Neural cell (in vitro differentiated cells): ENCODE results near the gene SLC7A6OS. TPM values are rescaled to one million over a fixed set of nuclear protein-coding genes. Genes with fewer than 3 reads are reported as not detected.

Experiments
- H2AFZ ChIP-seq: fragments of 200-600, 300-800 bp; sonication (generic), shearing (Covaris generic); 2 replicates; pipeline ENCODE4 v1.6.0; 2014; ENCODE audit warnings: low read depth, mild to moderate bottlenecking, antibody characterized with exemption, low read length, moderate library complexity
- H3F3A ChIP-seq: fragments of 200-600 bp; shearing (Covaris generic); 2 replicates; pipeline ENCODE4 v1.6.1; 2016; ENCODE audit warnings: mild to moderate bottlenecking, moderate library complexity, mixed read lengths, antibody characterized with exemption, low read length; ENCODE audit not compliant: insufficient read depth, poor library complexity, severe bottlenecking
- H3K27ac ChIP-seq: fragments of 200-600, 300-800 bp; sonication (generic), shearing (Covaris generic); 2 replicates; pipeline ENCODE4 v1.5.1; 2014; ENCODE audit warnings: mild to moderate bottlenecking, low read length, moderate library complexity
- H3K27me3 ChIP-seq: fragments of 300-800, 200-600 bp; sonication (generic), shearing (Covaris generic); 2 replicates; pipeline ENCODE4 v1.6.0; 2014; ENCODE audit warnings: mild to moderate bottlenecking, low read depth, low read length, moderate library complexity; ENCODE audit not compliant: insufficient read depth
- H3K36me3 ChIP-seq: fragments of 300-800, 200-600 bp; sonication (generic), shearing (Covaris generic); 2 replicates; pipeline ENCODE4 v1.5.1; 2014; ENCODE audit warnings: mild to moderate bottlenecking, antibody characterized with exemption, low read length, moderate library complexity; ENCODE audit not compliant: insufficient read depth
- H3K4me2 ChIP-seq: fragments of 300-800, 200-600 bp; sonication (generic), shearing (Covaris generic); 2 replicates; pipeline ENCODE4 v1.6.0; 2014; ENCODE audit warnings: mild to moderate bottlenecking, low read length
- H3K4me3 ChIP-seq: fragments of 300-800, 200-600 bp; sonication (generic), shearing (Covaris generic); 2 replicates; pipeline ENCODE4 v1.5.1; 2014; ENCODE audit warnings: mild to moderate bottlenecking, low read length, moderate library complexity
- H3K79me2 ChIP-seq: fragments of 200-600 bp; shearing (Covaris generic); replicated peaks from 2 replicates; pipeline ENCODE4 v1.6.0; 2014; ENCODE audit warnings: mild to moderate bottlenecking, low read length, moderate library complexity; ENCODE audit not compliant: insufficient read depth
- H3K9ac ChIP-seq: fragments of 300-800, 200-600 bp; sonication (generic), shearing (Covaris generic); 2 replicates; pipeline ENCODE4 v1.6.1; 2016; ENCODE audit warnings: mild to moderate bottlenecking, low read length, mixed read lengths
- H3K9me2 ChIP-seq: fragments of 200-600 bp; shearing (Covaris generic); 2 replicates; pipeline ENCODE4 v1.6.1; 2016; ENCODE audit warnings: mild to moderate bottlenecking, low read length, mixed read lengths; ENCODE audit not compliant: insufficient read depth
- H3K9me3 ChIP-seq: fragments of 200-600, 300-800 bp; sonication (generic), shearing (Covaris generic); 2 replicates; pipeline ENCODE4 v1.6.1; 2016; ENCODE audit warnings: mild to moderate bottlenecking, mixed run types, low read length, moderate library complexity, mixed read lengths
- H4K20me1 ChIP-seq: fragments of 200-600 bp; shearing (Covaris generic); 2 replicates; pipeline ENCODE4 v1.6.1; 2016; ENCODE audit warnings: mild to moderate bottlenecking, mixed run types; ENCODE audit not compliant: insufficient read depth
- CTCF ChIP-seq: fragments of 450-650 bp; IDR thresholded peaks from 2 replicates; pipeline ENCODE4 v1.5.1; 2014; ENCODE audit warnings: antibody characterized with exemption, mild to moderate bottlenecking, moderate library complexity; ENCODE audit not compliant: poor library complexity, severe bottlenecking
- EP300 ChIP-seq: fragments of 450-650 bp; conservative IDR thresholded peaks from 2 replicates; pipeline ENCODE4 v1.6.1; 2014; ENCODE audit warnings: antibody characterized with exemption, mild to moderate bottlenecking, moderate library complexity; ENCODE audit not compliant: poor library complexity, severe bottlenecking
- EZH2 ChIP-seq: fragments of 200-600, 300-800 bp; shearing (Covaris generic), sonication (generic); IDR thresholded peaks from 2 replicates; pipeline ENCODE4 v1.6.1; 2014; ENCODE audit warnings: antibody characterized with exemption, low read length, borderline replicate concordance, mild to moderate bottlenecking; ENCODE audit not compliant: insufficient read depth, poor library complexity, severe bottlenecking
- MXI1 ChIP-seq: fragments of 450-650 bp; conservative IDR thresholded peaks from 2 replicates; pipeline ENCODE4 v1.6.1; 2014; ENCODE audit warnings: antibody characterized with exemption, mild to moderate bottlenecking; ENCODE audit not compliant: poor library complexity, severe bottlenecking
- POLR2AphosphoS5 ChIP-seq: IDR thresholded peaks from 2 replicates; pipeline ENCODE4 v1.6.1; 2012
- RAD21 ChIP-seq: fragments of 450-650 bp; conservative IDR thresholded peaks from 2 replicates; pipeline ENCODE4 v1.6.1; 2014; ENCODE audit warnings: antibody characterized with exemption, mild to moderate bottlenecking, moderate library complexity
- REST ChIP-seq: IDR thresholded peaks from 2 replicates; pipeline ENCODE4 v1.6.1; 2012; ENCODE audit warnings: borderline replicate concordance
- SMC3 ChIP-seq: fragments of 450-650 bp; conservative IDR thresholded peaks from 2 replicates; pipeline ENCODE4 v1.6.1; 2014; ENCODE audit warnings: antibody characterized with exemption, mild to moderate bottlenecking, moderate library complexity; ENCODE audit not compliant: poor library complexity
- TAF1 ChIP-seq: IDR thresholded peaks from 2 replicates; pipeline ENCODE4 v1.6.1; 2012; ENCODE audit warnings: low read depth
- polyA plus RNA-seq: library from polyadenylated mRNA; depleted of rRNA; stranded (reverse); fragments of >200 nt; gene quantifications from 2 replicates; pipeline ENCODE4 v1.2.3, GENCODE V29; 2014

The SLC7A6OS gene
- polyA plus RNA-seq, 1 donor from 2014 or later, result 21.3 TPM

- no peaks in the 10 kb centered on the region for H3K9me2 ChIP-seq
- no peaks in the 10 kb centered on the region for H3K27me3 ChIP-seq
- H3K79me2 ChIP-seq, result no peaks in the 10 kb centered on the region
- H3K36me3 ChIP-seq, result no peaks in the 10 kb centered on the region
- H3K9me3 ChIP-seq, result no peaks in the 10 kb centered on the region
- no peak for TF ChIP-seq RAD21
- no peak for TF ChIP-seq POLR2AphosphoS5
- TF ChIP-seq EP300, result no peak
- no peak for TF ChIP-seq REST
- TF ChIP-seq TAF1, result no peak
- TF ChIP-seq CTCF, result no peak
- no peak for TF ChIP-seq EZH2
- TF ChIP-seq SMC3, result no peak
- TF ChIP-seq MXI1, result no peak
- no peak overlapping the region for H3K4me3 ChIP-seq
- H4K20me1 ChIP-seq, result no peaks in the 10 kb centered on the region
- no peak overlapping the region for H3K9ac ChIP-seq
- no peak overlapping the region for H3K27ac ChIP-seq
- H3F3A ChIP-seq, result no peaks in the 10 kb centered on the region
- no peak overlapping the region for H2AFZ ChIP-seq
- H3K4me2 ChIP-seq, result no peak overlapping the region
These were observed 32.4 kb upstream of the SLC7A6OS start for GRCh38 chr16:68343137-68343536.

GRCh38 chr16:68342620-68343019 lies 31.9 kb upstream of the SLC7A6OS start:
- Histone ChIP-seq H3K9me3 (no peaks in the 10 kb centered on the region), H3K9ac (no peak overlapping the region), H3K36me3 (no peaks in the 10 kb centered on the region), H3K79me2 (no peaks in the 10 kb centered on the region), H2AFZ (no peak overlapping the region), H3K27ac (no peak overlapping the region), H3F3A (no peaks in the 10 kb centered on the region), H3K4me2 (no peak overlapping the region), H3K27me3 (no peaks in the 10 kb centered on the region), H4K20me1 (no peaks in the 10 kb centered on the region), H3K9me2 (no peaks in the 10 kb centered on the region), H3K4me3 (no peak overlapping the region)
- TF ChIP-seq POLR2AphosphoS5 (no peak), EZH2 (no peak), TAF1 (no peak)

GRCh38 chr16:68339214-68339613 lies 28.5 kb upstream of the SLC7A6OS start:
- Histone ChIP-seq H3K79me2 (no peaks in the 10 kb centered on the region), H3F3A (no peaks in the 10 kb centered on the region), H3K9ac (no peak overlapping the region), H3K9me2 (no peaks in the 10 kb centered on the region), H2AFZ (no peak overlapping the region), H3K9me3 (no peaks in the 10 kb centered on the region), H3K4me3 (no peak overlapping the region), H3K36me3 (no peaks in the 10 kb centered on the region), H4K20me1 (no peaks in the 10 kb centered on the region), H3K27ac (no peak overlapping the region), H3K27me3 (no peaks in the 10 kb centered on the region), H3K4me2 (no peak overlapping the region)
- no peak for TF ChIP-seq MXI1
- TF ChIP-seq REST, result no peak
